ENCODE measurements around the gene IGSF3.

- no peak for TF ChIP-seq POLR2A (IDR thresholded peaks at IDR 0.05)
- TF ChIP-seq, protein P1, sequence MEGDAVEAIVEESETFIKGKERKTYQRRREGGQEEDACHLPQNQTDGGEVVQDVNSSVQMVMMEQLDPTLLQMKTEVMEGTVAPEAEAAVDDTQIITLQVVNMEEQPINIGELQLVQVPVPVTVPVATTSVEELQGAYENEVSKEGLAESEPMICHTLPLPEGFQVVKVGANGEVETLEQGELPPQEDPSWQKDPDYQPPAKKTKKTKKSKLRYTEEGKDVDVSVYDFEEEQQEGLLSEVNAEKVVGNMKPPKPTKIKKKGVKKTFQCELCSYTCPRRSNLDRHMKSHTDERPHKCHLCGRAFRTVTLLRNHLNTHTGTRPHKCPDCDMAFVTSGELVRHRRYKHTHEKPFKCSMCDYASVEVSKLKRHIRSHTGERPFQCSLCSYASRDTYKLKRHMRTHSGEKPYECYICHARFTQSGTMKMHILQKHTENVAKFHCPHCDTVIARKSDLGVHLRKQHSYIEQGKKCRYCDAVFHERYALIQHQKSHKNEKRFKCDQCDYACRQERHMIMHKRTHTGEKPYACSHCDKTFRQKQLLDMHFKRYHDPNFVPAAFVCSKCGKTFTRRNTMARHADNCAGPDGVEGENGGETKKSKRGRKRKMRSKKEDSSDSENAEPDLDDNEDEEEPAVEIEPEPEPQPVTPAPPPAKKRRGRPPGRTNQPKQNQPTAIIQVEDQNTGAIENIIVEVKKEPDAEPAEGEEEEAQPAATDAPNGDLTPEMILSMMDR (IDR thresholded peaks at IDR 0.05): no peak
Observed at GRCh38 chr1:116668277-116668676, 744 bp upstream of the IGSF3 start.
